Choroid plexus epithelial cell (primary cell): ENCODE results near the gene PPIP5K2.

Experiments used
- DNase-seq: peaks from one replicate; pipeline ENCODE4 v3.0.0-alpha.2; 2010; ENCODE audit warnings: low read depth
- H3K4me3 ChIP-seq: 2 replicates; pipeline ENCODE4 v1.5.1; 2011; ENCODE audit warnings: low read depth, mild to moderate bottlenecking, control low read depth, low read length, moderate library complexity
- CTCF ChIP-seq: conservative IDR thresholded peaks from 2 replicates; pipeline ENCODE4 v1.5.1; 2011; ENCODE audit warnings: low read depth, mild to moderate bottlenecking, control low read depth, inconsistent platforms, low read length, moderate library complexity

PPIP5K2 gene

GRCh38 chr5:103092676-103093075, 27.4 kb upstream of the PPIP5K2 start:
- TF ChIP-seq CTCF: no peak
- DNase-seq: peak; percentile 8

GRCh38 chr5:103093727-103094126, 26.4 kb upstream of the PPIP5K2 start:
- TF ChIP-seq CTCF: no peak
- no peak for DNase-seq
- no peak overlapping the region for H3K4me3 ChIP-seq

More at GRCh38 chr5:103092676-103093075, 27.4 kb upstream of the PPIP5K2 start:
- H3K4me3 ChIP-seq: no peak overlapping the region

- H3K4me3 ChIP-seq: no peak overlapping the region
- no peak for DNase-seq
- TF ChIP-seq CTCF: no peak
These were observed 25.4 kb upstream of the PPIP5K2 start for GRCh38 chr5:103094737-103095136.

GRCh38 chr5:103098993-103099392, 21.1 kb upstream of the PPIP5K2 start:
- no peak overlapping the region for H3K4me3 ChIP-seq
- no peak for TF ChIP-seq CTCF
- DNase-seq: peak; percentile 13

GRCh38 chr5:103101079-103101750, 18.9 kb upstream of the PPIP5K2 start:
- DNase-seq: no peak
- no peak overlapping the region for H3K4me3 ChIP-seq
- no peak for TF ChIP-seq CTCF

GRCh38 chr5:103102234-103102633, 17.9 kb upstream of the PPIP5K2 start:
- TF ChIP-seq CTCF: no peak
- no peak for DNase-seq
- no peak overlapping the region for H3K4me3 ChIP-seq

- no peak for TF ChIP-seq CTCF
- DNase-seq: no peak
- H3K4me3 ChIP-seq: no peak overlapping the region
These were observed 12.0 kb upstream of the PPIP5K2 start for GRCh38 chr5:103108086-103108485.
